HG03354 (cell line): Measurements from ENCODE around the gene MATN1.
A peak's percentile ranks its signal among the peaks of the same experiment; 100 is the strongest.

Experiments
- ATAC-seq: cut with Tn5 transposase; IDR thresholded peaks from one replicate; pipeline ENCODE4 v1.9.1; 2021; ENCODE audit warnings: mild to moderate bottlenecking; ENCODE audit not compliant: unreplicated experiment, poor library complexity, severe bottlenecking

MATN1 gene

DNA sequence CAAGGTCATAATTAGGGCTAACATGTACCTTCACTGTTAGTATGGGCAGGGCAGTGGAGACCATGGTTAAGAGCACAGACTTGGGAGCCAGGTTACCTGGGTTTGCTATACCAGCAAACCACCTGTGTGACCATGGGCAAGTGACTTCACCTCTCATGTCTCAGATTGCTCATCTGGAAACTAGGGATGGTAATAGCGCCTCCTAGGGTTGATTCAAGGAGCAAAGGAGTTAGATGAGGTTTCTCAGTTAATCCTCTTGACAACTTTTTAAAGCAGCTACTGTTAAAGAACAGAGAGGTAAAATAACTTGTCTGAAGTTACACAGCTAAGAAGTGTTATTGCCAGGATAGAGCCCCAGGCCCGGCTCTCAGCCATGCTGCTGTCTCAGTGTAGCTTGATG is 790 bp upstream of the MATN1 start:
- ATAC-seq = no peak

DNA sequence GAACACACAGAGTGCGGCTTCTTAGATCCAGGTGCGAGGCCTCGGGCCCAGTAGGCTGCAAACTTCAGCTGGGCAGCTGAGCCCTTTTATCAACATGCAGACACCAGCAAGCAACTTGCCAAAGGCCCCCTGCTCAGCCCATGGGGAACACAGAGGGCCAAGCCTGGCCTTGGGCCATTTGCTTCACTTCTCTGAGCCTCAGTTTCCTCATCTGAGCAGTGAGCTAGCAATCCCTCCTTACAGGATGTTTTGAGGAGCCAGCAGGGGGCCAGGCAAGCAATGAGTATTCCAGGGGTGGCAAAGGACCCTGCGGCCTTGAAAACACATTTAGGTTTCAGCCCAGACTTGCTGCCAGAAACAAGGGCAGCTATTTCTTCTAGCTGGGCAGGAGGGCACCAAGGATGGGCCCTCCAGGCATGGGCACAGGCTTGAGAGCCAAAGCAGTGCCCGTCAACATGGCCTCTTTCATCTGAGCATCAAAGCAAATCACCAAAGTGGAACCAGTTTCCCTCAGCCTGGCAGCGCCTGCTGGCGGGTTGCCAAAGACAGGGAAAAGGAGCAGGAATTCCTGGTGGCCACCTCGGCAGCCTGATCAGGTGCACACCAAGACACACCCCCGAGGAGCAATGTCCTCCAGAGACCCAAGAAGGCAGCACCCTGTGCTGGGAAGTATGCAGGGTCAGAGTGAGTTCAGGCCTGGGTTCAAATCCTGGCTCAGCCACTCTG is 1.4 kb downstream of the MATN1 start:
- ATAC-seq = no peak

DNA sequence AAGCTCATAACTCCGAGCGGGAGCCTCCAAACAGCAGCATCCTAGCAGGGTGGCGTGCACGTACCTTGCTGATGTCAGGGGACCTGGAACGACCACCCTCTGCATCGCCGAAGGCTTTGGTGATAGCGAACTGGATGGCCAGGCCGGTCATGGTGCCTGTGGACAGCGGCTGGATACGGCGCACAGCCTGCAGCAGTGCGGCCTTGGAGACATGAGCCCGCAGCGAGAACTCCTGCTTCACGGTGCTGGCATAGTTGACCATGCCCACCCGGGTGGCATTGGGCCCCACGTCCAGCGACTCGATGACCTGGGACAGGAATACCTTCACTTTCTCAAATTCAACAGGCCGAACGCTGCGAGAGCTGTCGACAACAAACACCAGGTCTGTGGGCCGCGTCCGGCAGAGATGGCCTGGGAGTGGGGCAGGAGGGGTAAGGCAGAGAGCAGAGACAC is 2.0 kb downstream of the MATN1 start:
- ATAC-seq = no peak

DNA sequence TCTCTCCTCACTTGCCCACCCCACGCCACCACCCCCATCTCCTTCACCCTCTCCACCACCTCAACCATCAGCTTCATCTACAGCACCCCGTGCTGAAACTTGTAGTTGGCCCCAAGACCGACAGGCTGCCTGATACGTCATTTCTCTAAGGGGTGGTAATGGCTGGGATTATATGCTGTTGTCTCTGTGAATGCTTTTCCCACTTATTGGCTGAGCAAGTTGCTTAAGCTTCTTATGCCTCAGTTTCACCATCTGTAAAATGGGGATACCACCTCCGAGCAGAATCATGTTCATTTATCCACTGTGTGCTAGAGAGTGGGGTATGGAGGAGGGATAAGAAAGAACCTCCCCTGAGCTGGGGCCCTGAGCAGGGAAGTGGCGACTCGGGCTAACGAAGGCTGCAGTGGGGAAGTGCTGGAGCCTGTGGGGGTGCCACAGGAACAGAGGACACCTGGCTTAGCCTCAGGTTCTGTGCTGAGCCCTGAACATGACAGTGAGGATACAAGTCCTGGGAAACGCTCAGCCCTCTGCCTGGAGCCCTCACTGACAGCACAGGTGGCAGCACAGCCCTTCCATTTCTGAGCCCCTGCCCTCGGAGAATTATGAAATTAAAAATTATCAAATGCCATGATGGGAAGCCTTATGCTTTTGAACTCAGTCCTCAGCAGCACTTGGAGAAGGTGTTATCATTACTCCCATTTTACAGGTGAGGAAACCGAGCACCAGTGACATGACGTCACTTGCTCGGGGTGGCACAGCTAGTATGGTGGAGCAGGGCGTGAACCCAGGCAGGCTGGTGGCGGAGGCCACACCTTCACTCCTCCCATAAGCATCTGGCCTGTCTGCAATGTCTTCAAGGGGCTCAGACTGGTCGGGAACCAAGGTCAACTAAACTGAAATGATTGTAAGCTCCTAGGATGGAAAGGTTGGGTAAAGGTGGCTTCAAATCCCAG is 2.8 kb downstream of the MATN1 start:
- ATAC-seq = no peak

DNA sequence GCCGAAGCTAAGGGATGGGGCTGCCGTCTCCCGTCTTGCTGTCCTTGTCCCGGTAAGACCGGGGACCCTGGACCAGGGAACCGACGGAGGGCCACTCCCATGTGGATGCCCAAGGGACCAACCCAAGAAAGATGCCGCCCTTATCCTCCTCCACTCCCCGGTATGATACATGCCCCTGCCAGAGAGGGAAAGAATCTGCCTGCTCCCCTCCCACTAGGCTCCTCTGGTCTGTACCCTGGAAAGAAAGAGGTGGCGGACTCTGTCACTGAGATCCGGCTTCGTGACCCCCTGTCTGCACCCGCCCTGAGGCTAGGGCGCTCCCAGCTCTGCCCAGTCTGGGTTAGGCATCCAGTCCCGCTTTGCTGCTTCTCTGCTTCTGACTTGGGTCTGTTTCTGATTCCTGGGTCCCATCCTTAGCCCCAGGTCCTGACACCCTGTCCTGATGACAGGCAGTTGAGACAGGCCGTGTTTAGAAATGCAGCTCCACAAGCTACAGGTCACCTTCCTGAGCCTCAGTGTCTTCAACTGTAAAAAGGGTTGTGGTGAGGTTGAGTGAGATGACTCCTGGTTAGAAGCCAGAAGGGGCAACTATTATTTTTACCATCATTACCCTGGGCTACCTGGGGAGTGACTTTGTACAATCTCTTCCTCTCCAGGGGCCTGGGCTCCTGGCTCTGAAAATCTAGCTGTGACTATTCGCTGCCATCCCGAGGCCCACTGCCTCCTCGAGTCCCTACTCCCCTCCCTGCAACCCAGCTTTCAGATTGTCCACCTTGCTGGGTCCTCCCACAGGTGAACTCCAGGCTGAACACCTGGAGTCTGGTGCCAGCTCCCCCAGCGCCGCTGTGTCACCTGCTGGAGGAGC is 3.7 kb downstream of the MATN1 start:
- no peak for ATAC-seq

DNA sequence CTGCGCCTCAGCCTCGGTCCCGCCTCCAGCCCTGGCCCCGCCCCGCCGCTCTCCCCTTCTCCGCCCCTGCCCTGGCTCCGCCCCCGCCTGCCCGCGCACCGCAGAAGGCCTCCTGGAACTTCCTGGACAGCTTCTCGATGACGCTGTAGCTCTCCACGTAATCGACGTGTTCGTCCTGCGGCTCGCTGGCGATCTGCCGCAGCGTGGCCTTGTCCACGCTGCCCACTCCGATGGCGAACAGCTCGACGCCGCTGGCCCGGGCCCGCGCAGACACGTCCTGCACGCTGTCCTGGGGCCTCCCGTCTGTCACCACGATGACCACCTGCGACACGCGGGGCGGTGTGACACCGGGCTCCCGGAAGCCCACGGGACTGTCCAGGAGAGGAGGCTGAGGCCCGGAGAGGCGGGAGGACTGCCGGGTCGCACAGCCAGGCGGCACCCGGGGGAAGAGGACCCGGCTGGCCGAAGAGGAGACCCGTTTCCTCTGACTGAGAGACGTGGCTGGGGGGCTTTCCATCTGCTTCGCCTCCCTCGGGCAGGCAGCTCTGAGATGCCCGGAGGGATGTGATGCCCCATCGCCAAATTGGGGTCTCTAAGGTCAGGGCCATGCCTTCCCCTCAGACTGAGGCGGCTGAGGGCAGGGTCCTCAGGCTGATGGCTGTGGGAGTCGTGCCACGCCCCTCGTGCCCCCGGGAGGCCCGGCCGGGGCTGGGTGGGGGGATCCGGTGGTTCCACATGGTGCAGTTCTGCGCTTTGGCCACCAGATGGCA is 4.6 kb downstream of the MATN1 start:
- peak; percentile 59 for ATAC-seq

DNA sequence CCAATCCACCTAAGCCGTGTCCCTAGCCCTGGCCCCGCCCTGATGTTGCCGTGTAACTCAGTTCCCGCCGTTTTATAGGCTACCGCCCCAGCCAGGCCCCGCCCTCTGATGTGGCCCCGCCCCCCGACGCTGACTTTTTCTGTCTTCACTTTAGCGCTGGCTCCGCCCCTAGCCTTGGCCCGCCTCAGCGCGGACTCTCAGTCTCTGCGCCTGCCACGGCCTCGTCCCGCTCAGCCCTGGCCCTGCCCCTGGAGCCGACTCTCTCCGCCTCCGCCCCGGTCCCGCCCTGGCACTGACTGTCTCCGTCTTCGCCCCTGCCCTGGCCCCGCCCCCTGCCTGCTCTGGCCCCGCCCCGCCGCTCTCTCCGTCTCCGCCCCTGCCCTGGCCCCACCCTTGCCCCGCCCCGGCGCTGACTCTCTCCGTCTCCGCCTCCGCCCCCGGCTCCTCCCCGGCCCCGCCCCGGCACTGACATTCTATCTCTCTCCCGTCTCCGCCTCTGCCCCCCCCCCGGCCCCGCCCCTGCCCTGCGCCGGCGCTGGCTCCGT is 5.2 kb downstream of the MATN1 start:
- ATAC-seq = peak; percentile 84

DNA sequence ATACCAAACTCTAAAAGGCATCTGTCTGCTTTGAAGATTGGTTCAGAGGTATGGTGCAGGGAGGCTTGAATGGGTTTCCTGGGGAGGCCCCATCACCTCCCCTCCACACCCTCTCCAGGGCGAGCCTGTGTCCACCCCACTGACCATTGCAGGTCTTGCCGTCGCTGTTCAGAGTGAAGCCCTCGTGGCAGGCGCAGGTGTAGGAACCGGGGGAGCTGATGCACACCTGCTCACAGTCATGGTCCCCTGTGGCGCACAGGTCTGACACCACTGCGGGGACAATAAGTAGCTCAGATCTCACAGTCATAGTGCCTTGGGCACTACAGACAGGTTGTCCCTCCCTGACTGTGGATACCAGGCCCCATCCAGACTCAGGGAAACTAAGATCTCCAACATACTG is 6.7 kb downstream of the MATN1 start:
- ATAC-seq = no peak

DNA sequence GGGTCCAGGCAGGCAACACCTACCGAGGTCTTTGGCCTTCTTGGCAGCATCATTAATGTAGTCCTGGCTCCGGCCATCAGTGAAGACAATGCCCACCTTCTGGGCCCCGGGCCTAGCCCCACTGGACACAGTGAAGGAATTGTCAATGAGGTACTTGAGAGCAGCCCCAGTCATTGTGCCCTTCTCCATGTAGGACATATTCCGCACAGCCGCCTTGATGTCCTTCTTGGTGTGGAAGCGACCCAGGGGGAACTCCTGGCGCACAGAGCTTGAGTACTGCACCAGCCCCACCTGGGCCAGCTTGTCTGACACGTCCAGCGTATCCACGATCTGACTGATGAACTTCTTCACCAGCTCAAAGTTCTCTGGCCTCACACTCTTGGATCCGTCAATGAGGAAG is 7.5 kb downstream of the MATN1 start:
- ATAC-seq = no peak

DNA sequence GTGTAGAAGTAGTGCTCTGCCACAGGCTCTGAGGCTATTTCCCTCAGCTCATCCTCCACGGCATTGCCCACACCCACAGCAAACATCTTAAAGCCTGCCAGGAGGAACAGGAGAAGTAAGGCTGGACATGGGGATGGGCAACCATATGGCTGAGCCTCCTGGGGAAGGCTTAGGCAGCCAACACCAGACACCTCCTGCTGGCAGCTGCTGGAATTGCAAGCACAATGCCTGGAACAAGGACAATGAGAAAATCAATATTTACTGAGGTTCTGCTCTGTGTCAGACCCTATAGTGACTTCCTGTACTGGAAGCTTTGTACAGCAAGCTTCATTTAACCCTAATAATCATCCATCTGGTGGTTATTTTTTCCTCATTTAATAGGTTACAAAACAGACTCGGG is 8.2 kb downstream of the MATN1 start:
- no peak for ATAC-seq

DNA sequence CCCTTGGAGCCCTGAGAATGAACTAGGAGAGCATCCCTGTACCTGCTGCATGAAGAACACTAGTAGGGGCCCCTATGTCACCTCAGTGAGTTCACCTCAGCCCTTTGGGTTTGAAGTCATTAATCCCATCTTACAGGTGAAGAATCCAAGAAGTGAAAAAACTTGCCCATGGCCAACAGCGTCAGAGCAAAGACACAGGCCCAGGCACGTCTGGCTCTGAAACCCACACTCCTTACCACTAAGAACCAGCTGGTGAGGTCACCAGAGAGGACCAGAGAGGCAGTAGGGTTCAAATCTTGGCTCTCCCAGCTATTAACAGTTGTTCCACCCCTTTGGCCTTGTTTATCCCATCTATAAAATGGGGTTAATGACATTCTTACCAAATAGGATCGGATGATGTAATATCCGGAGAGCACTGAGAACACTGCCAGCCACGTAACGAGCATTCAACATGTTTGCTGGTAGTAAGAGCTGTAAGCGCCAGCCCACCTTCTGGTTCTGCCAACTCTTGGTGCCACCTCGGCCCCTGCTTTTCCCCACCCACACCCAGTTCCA is 8.8 kb downstream of the MATN1 start:
- ATAC-seq = no peak

DNA sequence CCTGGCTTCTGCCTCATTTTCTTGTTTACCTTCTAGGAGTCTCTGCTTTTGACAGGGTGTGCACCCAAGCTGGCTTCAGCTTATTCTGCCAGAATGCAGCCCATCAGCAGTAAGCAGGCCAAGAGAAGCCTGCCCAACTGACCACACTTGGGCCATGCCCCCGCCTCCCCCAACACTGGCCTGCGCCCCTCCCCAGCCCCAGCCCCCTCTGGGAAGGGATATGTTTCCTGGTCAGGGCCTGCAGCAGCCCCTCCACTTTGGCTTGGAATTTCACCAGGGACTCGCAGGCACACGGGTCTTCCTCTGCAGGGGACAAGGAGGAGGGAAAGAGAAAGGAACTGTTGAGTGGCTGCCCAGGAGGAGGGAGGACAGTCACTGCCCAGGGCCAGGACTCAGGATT is 9.4 kb downstream of the MATN1 start:
- no peak for ATAC-seq

DNA sequence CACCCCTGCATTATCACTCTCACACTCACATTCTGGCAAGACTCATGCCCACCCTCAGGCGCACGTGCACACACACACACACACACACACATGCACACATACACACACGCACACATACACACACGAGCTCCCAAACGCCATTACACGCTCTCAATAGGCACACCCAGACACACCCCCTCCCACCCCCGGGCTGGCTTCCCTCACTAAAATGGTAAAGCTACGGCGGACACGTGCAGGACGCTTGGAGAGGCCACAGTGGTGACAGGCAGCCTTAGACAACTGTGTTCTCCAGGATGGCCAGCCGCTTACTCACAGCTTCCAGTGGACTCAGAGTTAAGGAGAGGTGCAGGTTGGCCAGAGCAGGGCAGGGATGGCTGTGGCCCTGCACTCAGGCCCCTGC is 10.1 kb downstream of the MATN1 start:
- no peak for ATAC-seq

DNA sequence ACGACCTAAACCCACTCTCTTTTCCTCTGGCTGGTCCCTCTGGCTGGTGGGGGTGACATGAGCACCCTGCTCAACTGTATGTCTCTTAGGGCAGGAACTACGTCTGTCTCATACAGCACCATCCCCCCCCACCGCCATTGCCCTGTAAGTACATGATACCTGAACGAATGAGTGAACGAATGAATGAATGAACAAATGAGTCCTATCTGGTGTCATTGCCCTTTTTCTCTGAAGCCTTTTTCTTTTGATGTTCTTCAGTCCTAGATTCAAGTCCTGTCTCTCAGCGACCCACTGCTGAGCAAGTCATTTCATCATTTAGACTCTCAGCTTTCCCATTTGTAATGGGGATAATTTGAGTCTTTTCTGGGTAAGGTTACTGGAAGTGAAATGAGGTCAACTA is 10.8 kb downstream of the MATN1 start:
- ATAC-seq = no peak

DNA sequence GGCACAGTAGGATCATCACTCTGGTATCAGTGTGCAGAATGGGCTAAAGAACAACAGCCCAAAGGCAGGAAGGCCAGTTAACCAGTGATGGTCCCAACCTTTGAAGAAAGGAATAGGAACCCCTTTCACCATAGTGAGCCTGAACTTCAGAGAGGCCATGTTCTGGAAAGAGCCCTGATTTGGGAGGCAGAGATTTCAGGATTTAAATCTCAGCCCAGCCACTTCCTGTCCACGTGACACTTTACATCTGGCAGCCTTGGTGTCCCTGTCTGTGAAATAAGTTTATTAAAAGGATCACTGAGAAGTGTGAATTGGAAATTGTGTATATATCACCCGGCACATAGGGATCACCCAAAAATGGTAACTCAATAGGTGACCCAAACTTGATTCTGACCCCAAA is 13.0 kb downstream of the MATN1 start:
- no peak for ATAC-seq

DNA sequence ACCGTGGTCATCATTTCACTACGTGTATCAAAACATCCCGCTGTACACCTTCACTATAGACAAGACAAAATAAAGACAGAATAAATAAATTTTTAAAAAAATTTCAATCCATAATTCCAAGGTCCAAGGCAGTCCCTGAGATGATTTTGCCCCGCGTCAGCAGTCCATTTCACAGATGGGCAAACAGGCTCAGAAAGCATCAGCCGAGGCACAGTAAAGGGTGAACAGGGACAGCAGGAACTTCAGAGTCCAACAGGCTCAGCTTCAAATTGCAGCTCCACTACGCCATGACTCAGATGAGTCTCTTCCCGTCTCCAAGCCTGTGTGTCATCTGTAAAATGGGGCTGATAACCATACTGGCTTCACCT is 15.0 kb downstream of the MATN1 start:
- no peak for ATAC-seq

DNA sequence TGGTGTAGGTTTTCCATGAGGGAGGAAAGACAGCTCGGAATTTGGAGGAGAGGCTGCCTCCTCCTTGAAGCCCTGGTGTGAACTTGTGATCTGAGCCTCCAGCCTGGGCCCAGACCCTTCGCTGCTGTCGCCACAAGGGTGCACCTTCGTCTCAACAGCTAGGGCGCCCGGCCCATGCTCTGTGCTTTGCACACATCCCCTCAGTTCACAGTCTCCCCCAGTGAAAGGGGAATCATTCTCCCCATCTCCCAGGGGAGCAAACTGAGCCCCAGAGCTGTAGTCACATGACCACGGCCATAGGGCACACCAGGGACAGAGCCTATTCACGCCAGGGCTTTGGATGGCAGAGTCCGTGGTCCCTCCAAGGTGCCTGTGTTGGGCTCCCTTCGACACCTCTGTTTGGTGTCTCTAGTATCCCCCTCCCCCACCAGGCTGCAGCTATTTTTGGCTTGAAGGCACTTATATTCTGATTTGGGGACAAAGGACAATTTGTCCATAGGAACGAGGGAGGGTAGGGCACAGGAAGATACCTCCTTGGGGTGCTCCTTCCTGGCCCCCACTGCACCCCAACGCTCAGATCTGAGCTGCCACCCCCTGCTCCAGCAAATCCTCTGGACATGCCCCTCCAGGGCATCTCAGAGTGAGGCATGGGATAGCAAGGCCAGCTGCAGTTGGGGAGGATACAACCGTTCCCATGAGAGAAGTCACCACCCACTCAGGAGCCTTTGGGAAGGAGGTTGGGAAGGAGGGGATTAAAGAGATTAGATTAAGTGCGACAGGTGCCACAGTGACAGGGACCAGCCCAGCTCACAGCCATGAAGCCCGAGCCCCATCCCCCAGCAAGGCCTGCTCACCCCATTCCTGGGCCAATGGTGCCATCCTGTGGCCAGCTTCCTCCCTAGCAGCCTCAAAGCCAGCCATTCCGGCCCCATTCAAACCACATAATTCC is 15.7 kb downstream of the MATN1 start:
- ATAC-seq = no peak

DNA sequence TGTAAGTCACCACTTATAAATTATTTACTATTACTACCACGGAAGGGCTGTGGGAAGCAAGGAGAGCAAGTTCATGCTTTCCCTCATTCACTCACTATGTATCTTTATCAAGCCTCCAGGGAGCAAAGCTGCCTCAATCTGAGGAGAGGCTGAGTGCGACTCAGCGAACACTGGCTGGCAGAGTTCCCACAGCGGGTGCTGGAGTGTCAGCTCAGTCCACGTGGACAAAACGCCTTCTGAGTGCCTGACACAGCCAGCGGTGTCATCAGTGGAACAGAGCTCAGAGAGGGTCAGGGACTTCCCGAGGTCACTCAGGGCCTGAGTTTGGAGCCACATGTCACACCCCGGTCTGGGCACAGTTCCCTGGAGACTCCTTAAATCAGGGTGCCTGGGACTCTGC is 16.9 kb downstream of the MATN1 start:
- no peak for ATAC-seq
